Measurements from ENCODE around the gene MT3. TPM values are rescaled to one million over a fixed set of nuclear protein-coding genes. Genes with fewer than 3 reads are reported as not detected.

Gene MT3
- total and polyA plus RNA-seq, 2 of the 13 experiments (the other 11 are each of a cell fraction or from before 2014, with no cell fraction given), result not detected

DNA sequence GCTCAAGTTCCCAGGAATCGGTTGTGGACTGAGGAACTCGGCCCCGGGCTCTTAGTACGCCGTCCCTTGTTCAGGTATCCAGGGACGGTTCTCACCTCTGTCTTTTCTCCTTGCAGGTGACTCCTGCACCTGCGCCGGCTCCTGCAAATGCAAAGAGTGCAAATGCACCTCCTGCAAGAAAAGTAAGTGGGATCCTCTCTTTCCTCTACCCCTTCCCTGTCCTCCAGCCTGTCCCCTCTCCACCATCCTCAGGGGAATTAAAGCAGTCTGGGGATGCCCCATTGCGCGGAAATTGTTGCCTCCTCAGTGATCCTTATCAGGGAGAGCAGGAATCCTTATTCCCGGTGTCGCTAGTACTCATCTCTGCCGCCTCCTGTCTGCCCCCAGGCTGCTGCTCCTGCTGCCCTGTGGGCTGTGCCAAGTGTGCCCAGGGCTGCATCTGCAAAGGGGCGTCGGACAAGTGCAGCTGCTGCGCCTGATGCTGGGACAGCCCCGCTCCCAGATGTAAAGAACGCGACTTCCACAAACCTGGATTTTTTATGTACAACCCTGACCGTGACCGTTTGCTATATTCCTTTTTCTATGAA lies 19.6 kb downstream of the MT3 start (continued):
- TF ChIP-seq, protein P1, sequence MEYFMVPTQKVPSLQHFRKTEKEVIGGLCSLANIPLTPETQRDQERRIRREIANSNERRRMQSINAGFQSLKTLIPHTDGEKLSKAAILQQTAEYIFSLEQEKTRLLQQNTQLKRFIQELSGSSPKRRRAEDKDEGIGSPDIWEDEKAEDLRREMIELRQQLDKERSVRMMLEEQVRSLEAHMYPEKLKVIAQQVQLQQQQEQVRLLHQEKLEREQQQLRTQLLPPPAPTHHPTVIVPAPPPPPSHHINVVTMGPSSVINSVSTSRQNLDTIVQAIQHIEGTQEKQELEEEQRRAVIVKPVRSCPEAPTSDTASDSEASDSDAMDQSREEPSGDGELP (IDR thresholded peaks at IDR 0.05; ENCODE audit: borderline replicate concordance, low read depth), result no peak
- TF ChIP-seq, protein P2, sequence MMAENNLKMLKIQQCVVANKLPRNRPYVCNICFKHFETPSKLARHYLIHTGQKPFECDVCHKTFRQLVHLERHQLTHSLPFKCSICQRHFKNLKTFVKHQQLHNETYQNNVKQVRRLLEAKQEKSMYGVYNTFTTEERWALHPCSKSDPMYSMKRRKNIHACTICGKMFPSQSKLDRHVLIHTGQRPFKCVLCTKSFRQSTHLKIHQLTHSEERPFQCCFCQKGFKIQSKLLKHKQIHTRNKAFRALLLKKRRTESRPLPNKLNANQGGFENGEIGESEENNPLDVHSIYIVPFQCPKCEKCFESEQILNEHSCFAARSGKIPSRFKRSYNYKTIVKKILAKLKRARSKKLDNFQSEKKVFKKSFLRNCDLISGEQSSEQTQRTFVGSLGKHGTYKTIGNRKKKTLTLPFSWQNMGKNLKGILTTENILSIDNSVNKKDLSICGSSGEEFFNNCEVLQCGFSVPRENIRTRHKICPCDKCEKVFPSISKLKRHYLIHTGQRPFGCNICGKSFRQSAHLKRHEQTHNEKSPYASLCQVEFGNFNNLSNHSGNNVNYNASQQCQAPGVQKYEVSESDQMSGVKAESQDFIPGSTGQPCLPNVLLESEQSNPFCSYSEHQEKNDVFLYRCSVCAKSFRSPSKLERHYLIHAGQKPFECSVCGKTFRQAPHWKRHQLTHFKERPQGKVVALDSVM (CRISPR knock-in tag; IDR thresholded peaks at IDR 0.05), result no peak
- TF ChIP-seq GTF3A (CRISPR knock-in tag; conservative IDR thresholded peaks at IDR 0.05) (no peak), KLF16 (CRISPR knock-in tag; IDR thresholded peaks at IDR 0.05) (no peak), HIC2 (CRISPR knock-in tag; IDR thresholded peaks at IDR 0.05; ENCODE audit: low read depth) (peak; percentile 47; the same call in 1 of the 2 replicates), HMG20B (CRISPR knock-in tag; conservative IDR thresholded peaks at IDR 0.05) (no peak), ZNF746 (CRISPR knock-in tag; IDR thresholded peaks at IDR 0.05) (no peak), ZSCAN9 (CRISPR knock-in tag; IDR thresholded peaks at IDR 0.05; ENCODE audit: borderline replicate concordance) (no peak; the same call in 1 of the 2 replicates), ZNF264 (CRISPR knock-in tag; IDR thresholded peaks at IDR 0.05) (no peak), TGIF2 (CRISPR knock-in tag; IDR thresholded peaks at IDR 0.05) (no peak), ZBTB21 (CRISPR knock-in tag; IDR thresholded peaks at IDR 0.05) (0 out of 2 replicates have a peak, but pooled peaks have one; percentile 5), MXD4 (CRISPR knock-in tag; IDR thresholded peaks at IDR 0.05) (no peak), RFX5 (IDR thresholded peaks at IDR 0.05; ENCODE audit: low read depth, low read length) (no peak), PAWR (CRISPR knock-in tag; IDR thresholded peaks at IDR 0.05; ENCODE audit: borderline replicate concordance) (no peak), FOXO1 (CRISPR knock-in tag; IDR thresholded peaks at IDR 0.05) (no peak), RXRB (CRISPR knock-in tag; IDR thresholded peaks at IDR 0.05; ENCODE audit: borderline replicate concordance) (no peak), AGO1 (IDR thresholded peaks at IDR 0.05; ENCODE audit: low read depth, low read length, poor library complexity, severe bottlenecking) (no peak), NFKB2 (CRISPR knock-in tag; IDR thresholded peaks at IDR 0.05; ENCODE audit: borderline replicate concordance) (no peak; the same call in 1 of the 2 replicates)
- TF ChIP-seq, protein P3, sequence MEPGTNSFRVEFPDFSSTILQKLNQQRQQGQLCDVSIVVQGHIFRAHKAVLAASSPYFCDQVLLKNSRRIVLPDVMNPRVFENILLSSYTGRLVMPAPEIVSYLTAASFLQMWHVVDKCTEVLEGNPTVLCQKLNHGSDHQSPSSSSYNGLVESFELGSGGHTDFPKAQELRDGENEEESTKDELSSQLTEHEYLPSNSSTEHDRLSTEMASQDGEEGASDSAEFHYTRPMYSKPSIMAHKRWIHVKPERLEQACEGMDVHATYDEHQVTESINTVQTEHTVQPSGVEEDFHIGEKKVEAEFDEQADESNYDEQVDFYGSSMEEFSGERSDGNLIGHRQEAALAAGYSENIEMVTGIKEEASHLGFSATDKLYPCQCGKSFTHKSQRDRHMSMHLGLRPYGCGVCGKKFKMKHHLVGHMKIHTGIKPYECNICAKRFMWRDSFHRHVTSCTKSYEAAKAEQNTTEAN (CRISPR knock-in tag; conservative IDR thresholded peaks at IDR 0.05), result no peak
- TF ChIP-seq, protein P4, sequence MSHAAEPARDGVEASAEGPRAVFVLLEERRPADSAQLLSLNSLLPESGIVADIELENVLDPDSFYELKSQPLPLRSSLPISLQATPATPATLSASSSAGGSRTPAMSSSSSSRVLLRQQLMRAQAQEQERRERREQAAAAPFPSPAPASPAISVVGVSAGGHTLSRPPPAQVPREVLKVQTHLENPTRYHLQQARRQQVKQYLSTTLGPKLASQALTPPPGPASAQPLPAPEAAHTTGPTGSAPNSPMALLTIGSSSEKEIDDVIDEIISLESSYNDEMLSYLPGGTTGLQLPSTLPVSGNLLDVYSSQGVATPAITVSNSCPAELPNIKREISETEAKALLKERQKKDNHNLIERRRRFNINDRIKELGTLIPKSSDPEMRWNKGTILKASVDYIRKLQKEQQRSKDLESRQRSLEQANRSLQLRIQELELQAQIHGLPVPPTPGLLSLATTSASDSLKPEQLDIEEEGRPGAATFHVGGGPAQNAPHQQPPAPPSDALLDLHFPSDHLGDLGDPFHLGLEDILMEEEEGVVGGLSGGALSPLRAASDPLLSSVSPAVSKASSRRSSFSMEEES (CRISPR knock-in tag; IDR thresholded peaks at IDR 0.05), result no peak
- TF ChIP-seq, protein P5, sequence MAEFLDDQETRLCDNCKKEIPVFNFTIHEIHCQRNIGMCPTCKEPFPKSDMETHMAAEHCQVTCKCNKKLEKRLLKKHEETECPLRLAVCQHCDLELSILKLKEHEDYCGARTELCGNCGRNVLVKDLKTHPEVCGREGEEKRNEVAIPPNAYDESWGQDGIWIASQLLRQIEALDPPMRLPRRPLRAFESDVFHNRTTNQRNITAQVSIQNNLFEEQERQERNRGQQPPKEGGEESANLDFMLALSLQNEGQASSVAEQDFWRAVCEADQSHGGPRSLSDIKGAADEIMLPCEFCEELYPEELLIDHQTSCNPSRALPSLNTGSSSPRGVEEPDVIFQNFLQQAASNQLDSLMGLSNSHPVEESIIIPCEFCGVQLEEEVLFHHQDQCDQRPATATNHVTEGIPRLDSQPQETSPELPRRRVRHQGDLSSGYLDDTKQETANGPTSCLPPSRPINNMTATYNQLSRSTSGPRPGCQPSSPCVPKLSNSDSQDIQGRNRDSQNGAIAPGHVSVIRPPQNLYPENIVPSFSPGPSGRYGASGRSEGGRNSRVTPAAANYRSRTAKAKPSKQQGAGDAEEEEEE (CRISPR knock-in tag; IDR thresholded peaks at IDR 0.05; ENCODE audit: borderline replicate concordance), result no peak

All from HepG2 (cell line).